Measurements from ENCODE around the gene GPR107. TPM values are rescaled to one million over a fixed set of nuclear protein-coding genes. Genes with fewer than 3 reads are reported as not detected.

Gene GPR107
- total RNA-seq, 1 donor from 2014 or later: 20.4 TPM

- DNase-seq (no peak), ATAC-seq (ENCODE audit: poor library complexity) (no peak)
- intact Hi-C loops (cut with DNase I): no loop called here
Measured at GRCh38 chr9:130142056-130142455, 88.3 kb downstream of the GPR107 start.

GRCh38 chr9:130142641-130143040, 88.9 kb downstream of the GPR107 start:
- intact Hi-C loops (cut with DNase I): no loop called here
- ATAC-seq (ENCODE audit: poor library complexity) (no peak), DNase-seq (no peak)

- no peak for ATAC-seq (ENCODE audit: poor library complexity)
- DNase-seq: no peak
- intact Hi-C loops (cut with DNase I): no loop called here
Measured at GRCh38 chr9:130143279-130143893, 89.7 kb downstream of the GPR107 start.

GRCh38 chr9:130143958-130144366, 90.3 kb downstream of the GPR107 start:
- intact Hi-C loops (cut with DNase I): no loop called here
- DNase-seq: peak; percentile 53
- ATAC-seq (ENCODE audit: poor library complexity): peak; percentile 86

- ATAC-seq (ENCODE audit: poor library complexity) (peak; percentile 89), DNase-seq (peak; percentile 67)
- intact Hi-C loops (cut with DNase I): no loop called here
Measured at GRCh38 chr9:130144703-130145102, 91.0 kb downstream of the GPR107 start.

- no peak for DNase-seq
- intact Hi-C loops (cut with DNase I): no loop called here
- ATAC-seq (ENCODE audit: poor library complexity): no peak
Measured at GRCh38 chr9:130145658-130146057, 92.0 kb downstream of the GPR107 start.

GRCh38 chr9:130147198-130147597, 93.5 kb downstream of the GPR107 start:
- intact Hi-C loops (cut with DNase I): no loop called here
- peak; percentile 1 for DNase-seq
- ATAC-seq (ENCODE audit: poor library complexity): no peak

- no peak for ATAC-seq (ENCODE audit: poor library complexity)
- DNase-seq: no peak
- intact Hi-C loops (cut with DNase I): no loop called here
Measured at GRCh38 chr9:130147910-130148309, 94.2 kb downstream of the GPR107 start.

GRCh38 chr9:130149031-130149430, 95.3 kb downstream of the GPR107 start:
- intact Hi-C loops (cut with DNase I): no loop called here
- ATAC-seq (ENCODE audit: poor library complexity): no peak
- peak; percentile 3 for DNase-seq

GRCh38 chr9:130149654-130150286, 96.1 kb downstream of the GPR107 start:
- ATAC-seq (ENCODE audit: poor library complexity): no peak
- peak; percentile 7 for DNase-seq
- intact Hi-C loops (cut with DNase I): no loop called here

- ATAC-seq (ENCODE audit: poor library complexity): no peak
- intact Hi-C loops (cut with DNase I): no loop called here
- DNase-seq: peak; percentile 2
Measured at GRCh38 chr9:130150779-130151382, 97.2 kb downstream of the GPR107 start.

GRCh38 chr9:130154816-130155215, 101.1 kb downstream of the GPR107 start:
- ATAC-seq (ENCODE audit: poor library complexity) (no peak), DNase-seq (no peak)
- intact Hi-C loops (cut with DNase I): no loop called here

- intact Hi-C loops (cut with DNase I): no loop called here
- no peak for ATAC-seq (ENCODE audit: poor library complexity)
- DNase-seq: no peak
Measured at GRCh38 chr9:130155647-130156046, 101.9 kb downstream of the GPR107 start.

- DNase-seq (no peak), ATAC-seq (ENCODE audit: poor library complexity) (no peak)
- intact Hi-C loops (cut with DNase I): no loop called here
Measured at GRCh38 chr9:130156672-130157071, 103.0 kb downstream of the GPR107 start.

GRCh38 chr9:130157079-130157478, 103.4 kb downstream of the GPR107 start:
- ATAC-seq (ENCODE audit: poor library complexity): no peak
- no peak for DNase-seq
- intact Hi-C loops (cut with DNase I): no loop called here

- no peak for DNase-seq
- ATAC-seq (ENCODE audit: poor library complexity): no peak
- intact Hi-C loops (cut with DNase I): no loop called here
Measured at GRCh38 chr9:130158001-130158400, 104.3 kb downstream of the GPR107 start.

- peak; percentile 17 for DNase-seq
- ATAC-seq (ENCODE audit: poor library complexity): no peak
- intact Hi-C loops (cut with DNase I): no loop called here
Measured at GRCh38 chr9:130159057-130159456, 105.4 kb downstream of the GPR107 start.

- DNase-seq (no peak), ATAC-seq (ENCODE audit: poor library complexity) (no peak)
- intact Hi-C loops (cut with DNase I): no loop called here
Measured at GRCh38 chr9:130159915-130160670, 106.4 kb downstream of the GPR107 start.

GRCh38 chr9:130160862-130161470, 107.3 kb downstream of the GPR107 start:
- intact Hi-C loops (cut with DNase I): no loop called here
- ATAC-seq (ENCODE audit: poor library complexity) (no peak), DNase-seq (no peak)

All from Right ventricle myocardium superior (tissue), 1 donor.